Raji (cell line): Measurements from ENCODE around the gene COX7A1.

Source experiments
- POLR2A ChIP-seq: IDR thresholded peaks from 2 replicates; pipeline ENCODE4 v1.6.1; 2011; ENCODE audit warnings: low read depth, low read length, control low read depth; ENCODE audit not compliant: insufficient read depth

Gene COX7A1

GRCh38 chr19:36152352-36153091 is at the start of gene COX7A1:
Gene COX7A1 (minus strand): TSS chr19:36152447. CDS start chr19:36152407, 40 bp downstream.
- no peak for TF ChIP-seq POLR2A

- no peak for TF ChIP-seq POLR2A
These were observed 49.4 kb upstream of the COX7A1 start for GRCh38 chr19:36201684-36202083.

- TF ChIP-seq POLR2A: no peak
These were observed 45.9 kb upstream of the COX7A1 start for GRCh38 chr19:36198119-36198518.

GRCh38 chr19:36196249-36196648 is 44.0 kb upstream of the COX7A1 start:
- TF ChIP-seq POLR2A: no peak

- no peak for TF ChIP-seq POLR2A
These were observed 31.0 kb upstream of the COX7A1 start for GRCh38 chr19:36183245-36183628.

- TF ChIP-seq POLR2A: no peak
These were observed 30.5 kb upstream of the COX7A1 start for GRCh38 chr19:36182612-36183244.

- no peak for TF ChIP-seq POLR2A
These were observed 20.6 kb upstream of the COX7A1 start for GRCh38 chr19:36172852-36173251.

GRCh38 chr19:36169084-36169760 is 17.0 kb upstream of the COX7A1 start:
- TF ChIP-seq POLR2A: no peak

- TF ChIP-seq POLR2A: no peak
These were observed 11.6 kb upstream of the COX7A1 start for GRCh38 chr19:36163813-36164212.

- no peak for TF ChIP-seq POLR2A
These were observed 8.8 kb upstream of the COX7A1 start for GRCh38 chr19:36160821-36161596.

GRCh38 chr19:36153126-36153525 is 879 bp upstream of the COX7A1 start:
- TF ChIP-seq POLR2A: no peak

- no peak for TF ChIP-seq POLR2A
These were observed 262 bp downstream of the COX7A1 start for GRCh38 chr19:36152019-36152351.

GRCh38 chr19:36151144-36152018 is 866 bp downstream of the COX7A1 start:
- no peak for TF ChIP-seq POLR2A

- TF ChIP-seq POLR2A: no peak
These were observed 1.7 kb downstream of the COX7A1 start for GRCh38 chr19:36150586-36150985.
